HEK293 (cell line): ENCODE data around the gene ZNF556.

Source experiments
- CTCF ChIA-PET: fragments of 350-600 bp; formaldehyde crosslinking; extraction: SDS; loops from one replicate; lab custom pipeline; 2021; ENCODE audit warnings: antibody characterized with exemption; lab: Yijun Ruan, JAX
- POLR2A ChIA-PET: fragments of 300-600 bp; formaldehyde crosslinking; extraction: SDS; loops from one replicate; lab custom pipeline; 2020; ENCODE audit warnings: antibody characterized with exemption, inconsistent platforms; lab: Yijun Ruan, JAX
- H3K27ac ChIP-seq: fragments of 200-500 bp; sonication (Bioruptor generic); 2 replicates; pipeline ENCODE4 v1.5.1; 2014; ENCODE audit warnings: low read depth, low read length, control low read depth, inconsistent platforms; ENCODE audit errors: extremely low read depth
- H3K36me3 ChIP-seq, 2 experiments: fragments of 200-500 bp in 1 of 2; sonication (Bioruptor generic) in 1 of 2; 1 replicate in 1 of 2; 2 replicates in 1 of 2; pipeline ENCODE4 v1.5.1; 2014 to 2017; ENCODE audit warnings: inconsistent platforms in 2 of 2, low read length in 2 of 2; ENCODE audit not compliant: control insufficient read depth in 2 of 2, insufficient read depth in 1 of 2
- H3K4me1 ChIP-seq: fragments of 200-500 bp; sonication (Bioruptor generic); 2 replicates; pipeline ENCODE4 v1.5.1; 2014; ENCODE audit warnings: mild to moderate bottlenecking, low read length, inconsistent platforms; ENCODE audit not compliant: control insufficient read depth, insufficient read depth
- H3K4me3 ChIP-seq: 2 replicates; pipeline ENCODE4 v1.5.1; 2011; ENCODE audit warnings: low read depth, mild to moderate bottlenecking, control low read depth, low read length, moderate library complexity
- H3K9me3 ChIP-seq: fragments of 200-500 bp; sonication (Bioruptor generic); 2 replicates; pipeline ENCODE4 v1.5.1; 2014; ENCODE audit warnings: low read depth, low read length, inconsistent platforms; ENCODE audit not compliant: control insufficient read depth, insufficient read depth
- BCL11A ChIP-seq: fragments of 450-650 bp; formaldehyde crosslinking; IDR thresholded peaks from 2 replicates; pipeline ENCODE4 v1.5.1; 2016; ENCODE audit warnings: low read depth, missing biosample characterization, missing genetic modification characterization
- BCL11B ChIP-seq: fragments of 450-650 bp; formaldehyde crosslinking; IDR thresholded peaks from 2 replicates; pipeline ENCODE4 v1.5.1; 2016; ENCODE audit warnings: low read depth, missing biosample characterization, missing genetic modification characterization
- EGR2 ChIP-seq: fragments of 450-650 bp; formaldehyde crosslinking; IDR thresholded peaks from 2 replicates; pipeline ENCODE4 v1.5.1; 2016; ENCODE audit warnings: low read depth, missing biosample characterization, missing genetic modification characterization
- KLF1 ChIP-seq: fragments of 450-650 bp; formaldehyde crosslinking; IDR thresholded peaks from 2 replicates; pipeline ENCODE4 v1.5.1; 2016; ENCODE audit warnings: missing biosample characterization, missing genetic modification characterization
- MZF1 ChIP-seq: fragments of 450-650 bp; formaldehyde crosslinking; IDR thresholded peaks from 2 replicates; pipeline ENCODE4 v1.5.1; 2017; ENCODE audit warnings: missing biosample characterization, missing genetic modification characterization, borderline replicate concordance
- OVOL3 ChIP-seq: fragments of 450-650 bp; formaldehyde crosslinking; IDR thresholded peaks from 2 replicates; pipeline ENCODE4 v1.5.1; 2016; ENCODE audit warnings: missing biosample characterization, missing genetic modification characterization
- SP7 ChIP-seq: fragments of 450-650 bp; formaldehyde crosslinking; IDR thresholded peaks from 2 replicates; pipeline ENCODE4 v1.5.1; 2016; ENCODE audit warnings: missing biosample characterization, missing genetic modification characterization
- TRIM28 ChIP-seq: IDR thresholded peaks from 2 replicates; pipeline ENCODE4 v1.6.1; 2011; ENCODE audit warnings: low read length, control low read depth, borderline replicate concordance
- WT1 ChIP-seq: fragments of 450-650 bp; formaldehyde crosslinking; IDR thresholded peaks from 2 replicates; pipeline ENCODE4 v1.5.1; 2016; ENCODE audit warnings: missing biosample characterization, missing genetic modification characterization
- YY2 ChIP-seq: fragments of 450-650 bp; formaldehyde crosslinking; IDR thresholded peaks from 2 replicates; pipeline ENCODE4 v1.5.1; 2016; ENCODE audit warnings: missing biosample characterization, missing genetic modification characterization
- ZBTB21 ChIP-seq: fragments of 450-650 bp; formaldehyde crosslinking; IDR thresholded peaks from 2 replicates; pipeline ENCODE4 v1.5.1; 2017; ENCODE audit warnings: missing biosample characterization, missing genetic modification characterization
- ZBTB48 ChIP-seq: fragments of 450-650 bp; formaldehyde crosslinking; IDR thresholded peaks from 2 replicates; pipeline ENCODE4 v1.5.1; 2016; ENCODE audit warnings: missing biosample characterization, missing genetic modification characterization
- ZEB2 ChIP-seq: fragments of 450-650 bp; formaldehyde crosslinking; IDR thresholded peaks from 2 replicates; pipeline ENCODE4 v1.5.1; 2016; ENCODE audit warnings: missing biosample characterization, missing genetic modification characterization
- ZFHX2 ChIP-seq: fragments of 450-650 bp; formaldehyde crosslinking; conservative IDR thresholded peaks from 2 replicates; pipeline ENCODE4 v1.5.1; 2016; ENCODE audit warnings: missing biosample characterization, missing genetic modification characterization
- ZIC2 ChIP-seq: fragments of 450-650 bp; formaldehyde crosslinking; IDR thresholded peaks from 2 replicates; pipeline ENCODE4 v1.5.1; 2016; ENCODE audit warnings: missing biosample characterization, missing genetic modification characterization
- ZNF2 ChIP-seq: fragments of 450-650 bp; formaldehyde crosslinking; IDR thresholded peaks from 2 replicates; pipeline ENCODE4 v1.5.1; 2016; ENCODE audit warnings: missing biosample characterization, missing genetic modification characterization
- ZNF266 ChIP-seq: fragments of 450-650 bp; formaldehyde crosslinking; IDR thresholded peaks from 2 replicates; pipeline ENCODE4 v1.5.1; 2016; ENCODE audit warnings: missing biosample characterization, missing genetic modification characterization, low read depth
- ZNF335 ChIP-seq: fragments of 450-650 bp; formaldehyde crosslinking; conservative IDR thresholded peaks from 2 replicates; pipeline ENCODE4 v1.5.1; 2016; ENCODE audit warnings: missing biosample characterization, missing genetic modification characterization
- ZNF404 ChIP-seq: fragments of 450-650 bp; formaldehyde crosslinking; IDR thresholded peaks from 2 replicates; pipeline ENCODE4 v1.5.1; 2017; ENCODE audit warnings: missing biosample characterization, missing genetic modification characterization
- ZNF514 ChIP-seq: fragments of 450-650 bp; formaldehyde crosslinking; IDR thresholded peaks from 2 replicates; pipeline ENCODE4 v1.5.1; 2016; ENCODE audit warnings: missing biosample characterization, missing genetic modification characterization
- ZNF548 ChIP-seq: fragments of 450-650 bp; formaldehyde crosslinking; IDR thresholded peaks from 2 replicates; pipeline ENCODE4 v1.5.1; 2016; ENCODE audit warnings: missing biosample characterization, missing genetic modification characterization
- ZNF549 ChIP-seq: fragments of 450-650 bp; IDR thresholded peaks from 2 replicates; pipeline ENCODE4 v1.5.1; 2018; ENCODE audit warnings: missing biosample characterization, missing genetic modification characterization, mild to moderate bottlenecking, inconsistent platforms, moderate library complexity
- ZNF561 ChIP-seq: fragments of 450-650 bp; IDR thresholded peaks from 2 replicates; pipeline ENCODE4 v1.5.1; 2018; ENCODE audit warnings: missing biosample characterization, missing genetic modification characterization, borderline replicate concordance
- ZNF571 ChIP-seq: fragments of 450-650 bp; formaldehyde crosslinking; IDR thresholded peaks from 2 replicates; pipeline ENCODE4 v1.5.0; 2017; ENCODE audit warnings: missing biosample characterization, missing genetic modification characterization
- ZNF610 ChIP-seq: fragments of 450-650 bp; formaldehyde crosslinking; IDR thresholded peaks from 2 replicates; pipeline ENCODE4 v1.5.1; 2016; ENCODE audit warnings: missing biosample characterization, missing genetic modification characterization, borderline replicate concordance
- ZNF629 ChIP-seq: fragments of 450-650 bp; formaldehyde crosslinking; IDR thresholded peaks from 2 replicates; pipeline ENCODE4 v1.5.1; 2017; ENCODE audit warnings: missing biosample characterization, missing genetic modification characterization
- ZNF664 ChIP-seq: fragments of 450-650 bp; formaldehyde crosslinking; IDR thresholded peaks from 2 replicates; pipeline ENCODE4 v1.5.1; 2016; ENCODE audit warnings: missing biosample characterization, missing genetic modification characterization
- ZNF785 ChIP-seq: fragments of 450-650 bp; formaldehyde crosslinking; IDR thresholded peaks from 2 replicates; pipeline ENCODE4 v1.5.1; 2016; ENCODE audit warnings: missing biosample characterization, missing genetic modification characterization
- ZNF837 ChIP-seq: fragments of 450-650 bp; formaldehyde crosslinking; IDR thresholded peaks from 2 replicates; pipeline ENCODE4 v1.5.1; 2016; ENCODE audit warnings: missing biosample characterization, missing genetic modification characterization
- TF ChIP-seq, protein P1 (sequence below): fragments of 450-650 bp; formaldehyde crosslinking; IDR thresholded peaks from 2 replicates; pipeline ENCODE4 v1.5.1; 2016; ENCODE audit warnings: missing biosample characterization, missing genetic modification characterization
- TF ChIP-seq, protein P2 (sequence below): fragments of 450-650 bp; formaldehyde crosslinking; IDR thresholded peaks from 2 replicates; pipeline ENCODE4 v1.5.1; 2017; ENCODE audit warnings: missing biosample characterization, missing genetic modification characterization
- TF ChIP-seq, protein P3 (sequence below): fragments of 450-650 bp; formaldehyde crosslinking; IDR thresholded peaks from 2 replicates; pipeline ENCODE4 v1.5.1; 2016; ENCODE audit warnings: missing biosample characterization, missing genetic modification characterization
- TF ChIP-seq, protein P4 (sequence below): fragments of 450-650 bp; formaldehyde crosslinking; IDR thresholded peaks from 2 replicates; pipeline ENCODE4 v1.5.1; 2017; ENCODE audit warnings: missing biosample characterization, missing genetic modification characterization

Gene ZNF556

DNA sequence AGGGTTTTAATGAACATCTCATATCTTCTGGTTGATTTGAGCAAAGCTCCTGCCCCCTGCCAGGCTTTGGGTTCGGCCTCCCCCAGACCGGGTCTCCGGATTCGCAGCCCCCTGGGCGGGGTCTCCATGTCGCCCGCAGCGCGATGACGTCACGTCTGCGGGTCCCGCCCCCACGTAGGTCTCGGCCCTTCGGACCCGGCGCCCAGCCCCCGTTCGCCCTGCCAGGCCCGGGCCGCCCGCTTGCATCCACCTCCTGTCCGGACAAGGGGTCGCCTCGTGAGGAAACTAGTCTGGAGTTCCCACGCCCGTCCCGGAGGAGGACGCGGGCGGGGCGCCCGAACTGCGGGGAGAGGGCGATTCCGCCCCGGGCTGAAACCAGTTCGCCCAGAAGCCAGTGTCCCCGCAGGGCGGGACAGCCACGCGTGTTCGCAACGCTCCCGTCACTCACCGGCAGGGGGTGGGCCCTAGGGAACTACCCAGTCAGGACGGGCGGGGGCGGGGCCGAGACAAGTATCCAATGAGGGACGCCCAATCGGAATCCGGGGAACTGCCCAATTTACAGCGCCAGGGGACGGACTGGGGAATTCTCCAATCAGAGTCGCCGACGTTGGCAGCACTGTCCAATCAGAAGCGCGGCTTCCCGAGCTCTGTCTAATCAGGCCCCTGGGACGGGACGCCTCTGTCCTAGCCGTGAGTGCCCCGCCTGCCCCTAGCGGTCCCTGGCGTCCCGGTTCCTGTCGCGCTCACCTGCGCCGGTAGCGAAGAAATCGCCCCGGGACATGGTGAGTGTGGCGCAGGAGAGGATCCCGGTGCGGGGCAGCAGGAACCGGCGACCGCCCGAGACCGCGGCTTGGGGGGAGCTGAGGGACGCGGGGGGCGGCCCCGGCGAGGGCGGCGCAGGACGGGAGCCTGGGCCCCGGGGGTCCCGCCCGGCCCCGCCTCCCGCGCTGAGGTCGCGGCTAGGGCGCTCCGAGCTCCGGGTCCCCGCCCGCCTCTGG, 26.0 kb upstream of the ZNF556 start, which contains the start of gene ZNF555:
Gene ZNF555 (plus strand): TSS at position 682 of the 998 bp plus-strand sequence. CDS start 98 bp downstream, at position 780.
- Histone ChIP-seq H3K4me3 (peak within 1 kb of the TSS; percentile 93), H3K27ac (peak within 1 kb of the TSS; percentile 89), H3K9me3 (no peaks in the 10 kb centered on the region), H3K36me3 (peaks cover 0 to 16% of the 10 kb centered on the region in 2 experiments; a peak in 2 of 3 replicates), H3K4me1 (no peaks in the 10 kb centered on the region)
- POLR2A ChIA-PET: interaction anchor here (0.5 to 1.6 kb wide), 10 partner anchors 10 to 369 kb away, joined by 3 to 7 read pairs (median 4); partner anchors contain the start of genes SGTA, THOP1, ZNF554 and ZNF57
- CTCF ChIA-PET: interaction anchor here (0.6 to 1.0 kb wide), 5 partner anchors 18 to 109 kb away, joined by 3 read pairs; no protein-coding TSS in a partner anchor
- TF ChIP-seq ZNF785 (tag by site-specific recombination): peak; percentile 100
- peak; percentile 52 for TF ChIP-seq ZIC2 (tag by site-specific recombination)
- TF ChIP-seq YY2 (tag by site-specific recombination): 0 out of 2 replicates have a peak, but pooled peaks have one; percentile 2
- peak; percentile 58; the same call in 1 of the 2 replicates for TF ChIP-seq ZNF837
- 0 out of 2 replicates have a peak, but pooled peaks have one; percentile 20 for TF ChIP-seq WT1 (tag by site-specific recombination)
- 0 out of 2 replicates have a peak, but pooled peaks have one; percentile 30 for TF ChIP-seq BCL11A (tag by site-specific recombination)
- TF ChIP-seq, protein P1, sequence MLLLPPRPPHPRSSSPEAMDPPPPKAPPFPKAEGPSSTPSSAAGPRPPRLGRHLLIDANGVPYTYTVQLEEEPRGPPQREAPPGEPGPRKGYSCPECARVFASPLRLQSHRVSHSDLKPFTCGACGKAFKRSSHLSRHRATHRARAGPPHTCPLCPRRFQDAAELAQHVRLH: peak; percentile 72
- no peak for TF ChIP-seq ZNF514 (tag by site-specific recombination)
- TF ChIP-seq KLF1 (tag by site-specific recombination): peak; percentile 79; the same call in 1 of the 2 replicates
- TF ChIP-seq, protein P2, sequence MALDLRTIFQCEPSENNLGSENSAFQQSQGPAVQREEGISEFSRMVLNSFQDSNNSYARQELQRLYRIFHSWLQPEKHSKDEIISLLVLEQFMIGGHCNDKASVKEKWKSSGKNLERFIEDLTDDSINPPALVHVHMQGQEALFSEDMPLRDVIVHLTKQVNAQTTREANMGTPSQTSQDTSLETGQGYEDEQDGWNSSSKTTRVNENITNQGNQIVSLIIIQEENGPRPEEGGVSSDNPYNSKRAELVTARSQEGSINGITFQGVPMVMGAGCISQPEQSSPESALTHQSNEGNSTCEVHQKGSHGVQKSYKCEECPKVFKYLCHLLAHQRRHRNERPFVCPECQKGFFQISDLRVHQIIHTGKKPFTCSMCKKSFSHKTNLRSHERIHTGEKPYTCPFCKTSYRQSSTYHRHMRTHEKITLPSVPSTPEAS: peak; percentile 15; the same call in 1 of the 2 replicates
- TF ChIP-seq ZNF2 (tag by site-specific recombination): peak; percentile 79
- peak; percentile 95 for TF ChIP-seq ZEB2
- no peak for TF ChIP-seq ZNF548
- TF ChIP-seq MZF1: peak; percentile 33; the same call in 1 of the 2 replicates
- peak; percentile 92 for TF ChIP-seq ZNF629 (tag by site-specific recombination)
- TF ChIP-seq ZFHX2 (tag by site-specific recombination): peak; percentile 67
- TF ChIP-seq OVOL3: peak; percentile 64
- TF ChIP-seq EGR2 (tag by site-specific recombination): peak; percentile 65
- TF ChIP-seq TRIM28: no peak
- TF ChIP-seq ZNF610: peak; percentile 76
- TF ChIP-seq, protein P3, sequence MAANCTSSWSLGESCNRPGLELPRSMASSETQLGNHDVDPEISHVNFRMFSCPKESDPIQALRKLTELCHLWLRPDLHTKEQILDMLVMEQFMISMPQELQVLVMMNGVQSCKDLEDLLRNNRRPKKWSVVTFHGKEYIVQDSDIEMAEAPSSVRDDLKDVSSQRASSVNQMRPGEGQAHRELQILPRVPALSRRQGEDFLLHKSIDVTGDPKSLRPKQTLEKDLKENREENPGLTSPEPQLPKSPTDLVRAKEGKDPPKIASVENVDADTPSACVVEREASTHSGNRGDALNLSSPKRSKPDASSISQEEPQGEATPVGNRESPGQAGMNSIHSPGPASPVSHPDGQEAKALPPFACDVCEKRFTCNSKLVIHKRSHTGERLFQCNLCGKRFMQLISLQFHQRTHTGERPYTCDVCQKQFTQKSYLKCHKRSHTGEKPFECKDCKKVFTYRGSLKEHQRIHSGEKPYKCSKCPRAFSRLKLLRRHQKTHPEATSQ (tag by site-specific recombination): peak; percentile 94; the same call in 1 of the 2 replicates
- TF ChIP-seq ZNF549 (tag by site-specific recombination): no peak
- TF ChIP-seq ZBTB48 (tag by site-specific recombination): peak; percentile 91
- peak; percentile 42; the same call in 1 of the 2 replicates for TF ChIP-seq ZNF561 (tag by site-specific recombination)
- no peak for TF ChIP-seq ZNF266
- TF ChIP-seq ZNF404 (tag by site-specific recombination): no peak
- peak; percentile 93 for TF ChIP-seq ZBTB21 (tag by site-specific recombination)
- no peak for TF ChIP-seq ZNF571
- TF ChIP-seq SP7: peak; percentile 90
- TF ChIP-seq ZNF335 (tag by site-specific recombination): peak; percentile 97
- no peak; the same call in 1 of the 2 replicates for TF ChIP-seq ZNF664 (tag by site-specific recombination)
- peak; percentile 90 for TF ChIP-seq BCL11B (tag by site-specific recombination)
- TF ChIP-seq, protein P4, sequence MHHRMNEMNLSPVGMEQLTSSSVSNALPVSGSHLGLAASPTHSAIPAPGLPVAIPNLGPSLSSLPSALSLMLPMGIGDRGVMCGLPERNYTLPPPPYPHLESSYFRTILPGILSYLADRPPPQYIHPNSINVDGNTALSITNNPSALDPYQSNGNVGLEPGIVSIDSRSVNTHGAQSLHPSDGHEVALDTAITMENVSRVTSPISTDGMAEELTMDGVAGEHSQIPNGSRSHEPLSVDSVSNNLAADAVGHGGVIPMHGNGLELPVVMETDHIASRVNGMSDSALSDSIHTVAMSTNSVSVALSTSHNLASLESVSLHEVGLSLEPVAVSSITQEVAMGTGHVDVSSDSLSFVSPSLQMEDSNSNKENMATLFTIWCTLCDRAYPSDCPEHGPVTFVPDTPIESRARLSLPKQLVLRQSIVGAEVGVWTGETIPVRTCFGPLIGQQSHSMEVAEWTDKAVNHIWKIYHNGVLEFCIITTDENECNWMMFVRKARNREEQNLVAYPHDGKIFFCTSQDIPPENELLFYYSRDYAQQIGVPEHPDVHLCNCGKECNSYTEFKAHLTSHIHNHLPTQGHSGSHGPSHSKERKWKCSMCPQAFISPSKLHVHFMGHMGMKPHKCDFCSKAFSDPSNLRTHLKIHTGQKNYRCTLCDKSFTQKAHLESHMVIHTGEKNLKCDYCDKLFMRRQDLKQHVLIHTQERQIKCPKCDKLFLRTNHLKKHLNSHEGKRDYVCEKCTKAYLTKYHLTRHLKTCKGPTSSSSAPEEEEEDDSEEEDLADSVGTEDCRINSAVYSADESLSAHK (tag by site-specific recombination): peak; percentile 57; the same call in 1 of the 2 replicates
